GM23248 (cell line): ENCODE data around the gene GSC2. TPM values are rescaled to one million over a fixed set of nuclear protein-coding genes. Genes with fewer than 3 reads are reported as not detected.

Experiments used
- DNase-seq: peaks from one replicate; pipeline ENCODE4 v3.0.0-alpha.2; 2015
- H2AFZ ChIP-seq: fragments of 200-600 bp; sonication (generic); 2 replicates; pipeline ENCODE4 v1.6.1; 2016; ENCODE audit warnings: antibody characterized with exemption
- H3F3A ChIP-seq: fragments of 200-600 bp; sonication (generic); 2 replicates; pipeline ENCODE4 v1.6.1; 2016; ENCODE audit warnings: mild to moderate bottlenecking, antibody characterized with exemption, mixed run types; ENCODE audit not compliant: insufficient read depth
- H3K27ac ChIP-seq: fragments of 200-600 bp; sonication (generic); 2 replicates; pipeline ENCODE4 v1.5.1; 2016; ENCODE audit warnings: mild to moderate bottlenecking
- H3K27me3 ChIP-seq: fragments of 200-600 bp; sonication (generic); replicated peaks from 2 replicates; pipeline ENCODE4 v1.6.1; 2016; ENCODE audit warnings: mild to moderate bottlenecking; ENCODE audit not compliant: insufficient read depth
- H3K36me3 ChIP-seq: fragments of 200-600 bp; sonication (generic); 2 replicates; pipeline ENCODE4 v1.6.1; 2016; ENCODE audit warnings: low read depth, mild to moderate bottlenecking
- H3K4me1 ChIP-seq: fragments of 200-600 bp; sonication (generic); 2 replicates; pipeline ENCODE4 v1.6.1; 2016; ENCODE audit warnings: mild to moderate bottlenecking; ENCODE audit not compliant: insufficient read depth
- H3K4me2 ChIP-seq: fragments of 200-600 bp; sonication (generic); one replicate; pipeline ENCODE4 v1.6.1; 2016; ENCODE audit warnings: mild to moderate bottlenecking; ENCODE audit not compliant: unreplicated experiment
- H3K4me3 ChIP-seq: fragments of 200-600 bp; sonication (generic); 2 replicates; pipeline ENCODE4 v1.5.1; 2016; ENCODE audit warnings: mild to moderate bottlenecking
- H3K79me2 ChIP-seq: fragments of 200-600 bp; sonication (generic); 2 replicates; pipeline ENCODE4 v1.6.1; 2016; ENCODE audit warnings: mild to moderate bottlenecking; ENCODE audit not compliant: insufficient read depth
- H3K9ac ChIP-seq: fragments of 200-600 bp; sonication (generic); 2 replicates; pipeline ENCODE4 v1.6.1; 2016; ENCODE audit warnings: mild to moderate bottlenecking
- H3K9me2 ChIP-seq: fragments of 200-600 bp; sonication (generic); 2 replicates; pipeline ENCODE4 v1.6.1; 2016; ENCODE audit warnings: mixed run types, mild to moderate bottlenecking, moderate library complexity; ENCODE audit not compliant: insufficient read depth
- H3K9me3 ChIP-seq: fragments of 200-600 bp; sonication (generic); one replicate; pipeline ENCODE4 v1.6.1; 2017; ENCODE audit warnings: low read depth
- H4K20me1 ChIP-seq: fragments of 200-600 bp; sonication (generic); 2 replicates; pipeline ENCODE4 v1.6.0; 2016; ENCODE audit not compliant: insufficient read depth
- EZH2 ChIP-seq: fragments of 200-600 bp; sonication (generic); IDR thresholded peaks from 2 replicates; pipeline ENCODE4 v1.6.1; 2018; ENCODE audit warnings: antibody characterized with exemption, mild to moderate bottlenecking; ENCODE audit not compliant: insufficient read depth, poor library complexity, severe bottlenecking
- EZH2phosphoT487 ChIP-seq: fragments of 200-600 bp; sonication (generic); IDR thresholded peaks from 2 replicates; pipeline ENCODE4 v1.6.1; 2018; ENCODE audit warnings: antibody characterized with exemption, moderate library complexity, mild to moderate bottlenecking, low read depth; ENCODE audit not compliant: insufficient read depth
- WGBS, 2 experiments: methylation state at CpG; one replicate each; pipeline ENCODE4 v1.1.6; 2015 to 2017; ENCODE audit warnings: low lambda C conversion rate in 2 of 2, low coverage in 1 of 2; ENCODE audit errors: missing lambda C conversion rate in 2 of 2; 5-methylcytosine and 5-hydroxymethylcytosine counted together
- in situ Hi-C: fragments of 300-500 bp; cut with MboI; formaldehyde crosslinking; loops from 2 replicates; pipeline ENCODE4 v1.15.0; 2020
- polyA plus RNA-seq: library from polyadenylated mRNA; unstranded; fragments of >200 nt; fragmentation: Nextera tagmentation; extraction: Ambion mirVana; gene quantifications from 2 replicates; pipeline ENCODE4 v1.2.1, GENCODE V29; 2016
- total RNA-seq: library from RNA; depleted of rRNA; stranded (reverse); fragments of >200 nt; shearing (Covaris generic); gene quantifications from 2 replicates; pipeline ENCODE4 v1.2.3, GENCODE V29; 2014

The GSC2 gene
- total and polyA plus RNA-seq, 2 experiments from 2014 or later: not detected

GRCh38 chr22:19195796-19196731 is 46.0 kb upstream of the GSC2 start:
- Histone ChIP-seq H3K27ac (no peak overlapping the region), H3K36me3 (no peaks in the 10 kb centered on the region)

DNA sequence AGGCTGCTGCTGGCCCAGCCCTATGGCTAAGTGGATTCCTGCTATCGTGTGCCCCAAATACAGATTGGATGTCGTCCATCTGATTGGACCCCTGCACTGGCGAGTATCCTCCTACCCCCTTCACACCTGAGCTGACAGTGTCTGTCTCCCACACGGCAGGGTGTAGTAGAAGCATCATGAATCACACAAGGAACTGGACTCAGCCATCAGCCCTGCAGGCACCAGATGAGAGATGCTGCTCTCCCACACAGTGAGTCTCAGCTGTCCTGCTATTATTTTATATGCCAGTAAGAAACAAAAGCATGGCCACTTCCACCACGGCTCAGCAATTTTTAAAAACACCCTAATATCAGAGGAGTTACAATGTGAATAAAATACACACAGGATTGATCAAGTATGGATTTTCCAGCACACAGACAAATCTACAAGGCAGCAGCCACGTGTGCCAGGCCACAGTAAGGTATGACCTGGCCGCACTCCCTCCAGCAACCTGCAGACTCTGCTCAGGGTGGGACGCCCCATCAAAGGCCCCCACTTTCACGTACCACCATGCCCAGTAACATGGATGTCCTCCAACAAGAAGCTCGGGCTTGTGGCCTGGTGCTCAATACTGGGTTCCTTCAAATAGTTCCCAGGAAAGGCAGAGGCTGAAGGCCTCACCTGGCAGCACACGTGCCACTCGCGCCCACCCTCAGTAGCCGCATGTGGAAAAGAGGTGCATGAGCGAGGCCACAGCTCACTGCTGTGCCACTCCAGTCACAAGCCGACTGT is 44.9 kb upstream of the GSC2 start:
- H3K27me3 ChIP-seq: no peaks in the 10 kb centered on the region
- no peaks in the 10 kb centered on the region for H3F3A ChIP-seq
- no peak overlapping the region for H2AFZ ChIP-seq
- no peaks in the 10 kb centered on the region for H4K20me1 ChIP-seq
- H3K9ac ChIP-seq: no peak overlapping the region
- WGBS, 2 experiments: 93 to 96% methylated on average over 16 of the region's 16 CpGs
- no peaks in the 10 kb centered on the region for H3K4me1 ChIP-seq
- H3K9me3 ChIP-seq: no peaks in the 10 kb centered on the region
- H3K9me2 ChIP-seq: no peaks in the 10 kb centered on the region
- in situ Hi-C loops: no loop called here
- no peak overlapping the region for H3K4me3 ChIP-seq
- no peaks in the 10 kb centered on the region for H3K36me3 ChIP-seq
- TF ChIP-seq EZH2phosphoT487 (no peak), EZH2 (no peak)
- H3K4me2 ChIP-seq: no peak overlapping the region
- H3K27ac ChIP-seq: no peak overlapping the region
- no peak for DNase-seq
- H3K79me2 ChIP-seq: no peaks in the 10 kb centered on the region

More at GRCh38 chr22:19195796-19196731, 46.0 kb upstream of the GSC2 start:
- Histone ChIP-seq H3K9me3 (no peaks in the 10 kb centered on the region), H3K4me1 (no peaks in the 10 kb centered on the region), H3K27me3 (no peaks in the 10 kb centered on the region), H3K79me2 (no peaks in the 10 kb centered on the region), H4K20me1 (no peaks in the 10 kb centered on the region), H3K9me2 (no peaks in the 10 kb centered on the region), H3K4me2 (no peak overlapping the region), H3K4me3 (no peak overlapping the region), H3K9ac (no peak overlapping the region), H2AFZ (no peak overlapping the region), H3F3A (no peaks in the 10 kb centered on the region)
- in situ Hi-C loops: no loop called here
- 71 to 73% methylated on average over 19 to 23 of the region's 23 CpGs for WGBS, 2 experiments
- no peak for DNase-seq
- TF ChIP-seq EZH2phosphoT487 (no peak), EZH2 (no peak)

DNA sequence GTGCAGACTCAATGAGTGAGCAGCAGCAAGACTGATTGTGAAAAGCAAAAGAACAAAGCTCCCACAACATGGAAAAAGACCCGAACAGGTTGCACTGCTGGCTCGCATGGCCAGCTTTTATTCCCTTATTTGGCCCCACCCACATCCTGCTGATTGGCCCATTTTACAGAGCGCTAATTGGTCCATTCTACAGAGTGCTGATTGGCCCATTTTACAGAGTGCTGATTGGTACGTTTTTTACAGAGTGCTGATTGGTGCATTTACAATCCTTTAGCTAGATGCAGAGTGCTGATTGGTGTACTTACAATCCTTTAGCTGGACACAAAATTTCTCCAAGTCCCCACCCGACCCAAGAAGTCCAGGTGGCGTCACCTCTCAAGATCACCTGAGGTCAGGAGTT is 43.8 kb upstream of the GSC2 start:
- in situ Hi-C loops: no loop called here
- DNase-seq: no peak
- H3K4me3 ChIP-seq: no peak overlapping the region
- no peaks in the 10 kb centered on the region for H3K79me2 ChIP-seq
- no peaks in the 10 kb centered on the region for H3K9me3 ChIP-seq
- no peaks in the 10 kb centered on the region for H3K27me3 ChIP-seq
- H3F3A ChIP-seq: no peaks in the 10 kb centered on the region
- no peaks in the 10 kb centered on the region for H4K20me1 ChIP-seq
- no peaks in the 10 kb centered on the region for H3K9me2 ChIP-seq
- H2AFZ ChIP-seq: no peak overlapping the region
- H3K27ac ChIP-seq: no peak overlapping the region
- no peak overlapping the region for H3K4me2 ChIP-seq
- no peak overlapping the region for H3K9ac ChIP-seq
- WGBS, 2 experiments: 96 to 97% methylated on average over 6 of the region's 6 CpGs
- no peaks in the 10 kb centered on the region for H3K4me1 ChIP-seq
- TF ChIP-seq EZH2phosphoT487 (no peak), EZH2 (no peak)
- H3K36me3 ChIP-seq: no peaks in the 10 kb centered on the region

- H3K27ac ChIP-seq: no peak overlapping the region
- H3K4me3 ChIP-seq: no peak overlapping the region
- H3F3A ChIP-seq: no peaks in the 10 kb centered on the region
- WGBS, 2 experiments: 87 to 92% methylated on average over 6 of the region's 6 CpGs
- no peak overlapping the region for H3K4me2 ChIP-seq
- in situ Hi-C loops: no loop called here
- H3K79me2 ChIP-seq: no peaks in the 10 kb centered on the region
- H3K9me2 ChIP-seq: no peaks in the 10 kb centered on the region
- peaks cover 5% of the 10 kb centered on the region; the same call in 1 of the 2 replicates for H3K4me1 ChIP-seq
- DNase-seq: no peak
- no peak for TF ChIP-seq EZH2phosphoT487
- TF ChIP-seq EZH2: no peak
- no peaks in the 10 kb centered on the region for H3K27me3 ChIP-seq
- no peak overlapping the region for H2AFZ ChIP-seq
- no peaks in the 10 kb centered on the region for H3K9me3 ChIP-seq
- H3K9ac ChIP-seq: no peak overlapping the region
- no peaks in the 10 kb centered on the region for H4K20me1 ChIP-seq
- no peaks in the 10 kb centered on the region; the same call in 1 of the 2 replicates for H3K36me3 ChIP-seq
Measured at GRCh38 chr22:19187716-19188563, 37.8 kb upstream of the GSC2 start.
